Measurements from ENCODE around the gene TRMT10B.

Gene TRMT10B

GRCh38 chr9:37753489-37754190, at the start of gene TRMT10B:
Gene TRMT10B, plus strand, starts transcription at chr9:37753805. Its CDS starts 8,127 bp downstream, at chr9:37761932.
- peak; percentile 61 for DNase-seq (ENCODE audit: low read depth)

- no peak for DNase-seq (ENCODE audit: low read depth)
Measured at GRCh38 chr9:37705787-37706186, 47.8 kb upstream of the TRMT10B start.

GRCh38 chr9:37706290-37706689, 47.3 kb upstream of the TRMT10B start:
- DNase-seq (ENCODE audit: low read depth): no peak

GRCh38 chr9:37707748-37708147, 45.9 kb upstream of the TRMT10B start:
- no peak for DNase-seq (ENCODE audit: low read depth)

- DNase-seq (ENCODE audit: low read depth): no peak
Measured at GRCh38 chr9:37710046-37710445, 43.6 kb upstream of the TRMT10B start.

- DNase-seq (ENCODE audit: low read depth): no peak
Measured at GRCh38 chr9:37715260-37715659, 38.3 kb upstream of the TRMT10B start.

- no peak for DNase-seq (ENCODE audit: low read depth)
Measured at GRCh38 chr9:37715991-37716505, 37.6 kb upstream of the TRMT10B start.

- no peak for DNase-seq (ENCODE audit: low read depth)
Measured at GRCh38 chr9:37719526-37719925, 34.1 kb upstream of the TRMT10B start.

- no peak for DNase-seq (ENCODE audit: low read depth)
Measured at GRCh38 chr9:37727013-37727412, 26.6 kb upstream of the TRMT10B start.

- DNase-seq (ENCODE audit: low read depth): no peak
Measured at GRCh38 chr9:37729499-37729898, 24.1 kb upstream of the TRMT10B start.

GRCh38 chr9:37730256-37730655, 23.3 kb upstream of the TRMT10B start:
- DNase-seq (ENCODE audit: low read depth): no peak

GRCh38 chr9:37730839-37731238, 22.8 kb upstream of the TRMT10B start:
- no peak for DNase-seq (ENCODE audit: low read depth)

- no peak for DNase-seq (ENCODE audit: low read depth)
Measured at GRCh38 chr9:37732086-37732741, 21.4 kb upstream of the TRMT10B start.

- no peak for DNase-seq (ENCODE audit: low read depth)
Measured at GRCh38 chr9:37732952-37733351, 20.7 kb upstream of the TRMT10B start.

- no peak for DNase-seq (ENCODE audit: low read depth)
Measured at GRCh38 chr9:37739222-37739621, 14.4 kb upstream of the TRMT10B start.

- DNase-seq (ENCODE audit: low read depth): no peak
Measured at GRCh38 chr9:37740128-37740527, 13.5 kb upstream of the TRMT10B start.

- DNase-seq (ENCODE audit: low read depth): no peak
Measured at GRCh38 chr9:37740631-37741328, 12.8 kb upstream of the TRMT10B start.

- no peak for DNase-seq (ENCODE audit: low read depth)
Measured at GRCh38 chr9:37745970-37746369, 7.6 kb upstream of the TRMT10B start.

- DNase-seq (ENCODE audit: low read depth): no peak
Measured at GRCh38 chr9:37746448-37747270, 6.9 kb upstream of the TRMT10B start.

- peak; percentile 28 for DNase-seq (ENCODE audit: low read depth)
Measured at GRCh38 chr9:37747271-37747753, 6.3 kb upstream of the TRMT10B start.

- no peak for DNase-seq (ENCODE audit: low read depth)
Measured at GRCh38 chr9:37749129-37749528, 4.5 kb upstream of the TRMT10B start.

GRCh38 chr9:37751186-37751585, 2.4 kb upstream of the TRMT10B start:
- DNase-seq (ENCODE audit: low read depth): no peak

Measured in stimulated activated CD8-positive, alpha-beta memory T cell treated with anti-CD3 and anti-CD28 coated beads, Interleukin-4, amount 100 ng/mL, for 24 hours (primary cell).